Muscle of arm (tissue), 12 donors: Measurements from ENCODE around the gene AS3MT. TPM values are rescaled to one million over a fixed set of nuclear protein-coding genes. Genes with fewer than 3 reads are reported as not detected.

Source experiments
- polyA plus RNA-seq, 12 donors: library from polyadenylated mRNA; unstranded; fragments of 120-200 nt; gene quantifications; one replicate each; pipeline ENCODE4 v1.2.1, GENCODE V29; 2013; ENCODE audit not compliant: insufficient read length in 12 of 12

AS3MT gene
- polyA plus RNA-seq, 12 donors: 4.8 to 14.3 (median 10.1) TPM; not detected in 1

Other genes starting within 250 kb of the AS3MT start
- gene TRIM8, start 225.0 kb upstream of the AS3MT start, polyA plus RNA-seq: 100 to 1,000 TPM in 2 of 12 donors, 10 to 100 TPM in 10; 60.8 to 367 (median 74.1) TPM
- gene ARL3, start 155.1 kb upstream of the AS3MT start, polyA plus RNA-seq: 10 to 100 TPM in 11 of 12 donors, not detected in 1; 10.6 to 18.8 (median 13.8) TPM
- 10 to 100 TPM in 2 of 12 donors, 1 to 10 TPM in 9, not detected in 1; 3.5 to 11.4 (median 5.7) TPM for gene SFXN2, start 154.8 kb upstream of the AS3MT start, polyA plus RNA-seq
- 10 to 100 TPM in 11 of 12 donors, not detected in 1; 37.9 to 52.1 (median 45.0) TPM for gene WBP1L, start 125.5 kb upstream of the AS3MT start, polyA plus RNA-seq
- gene CYP17A1, start 32.1 kb upstream of the AS3MT start, polyA plus RNA-seq: 1 to 10 TPM in 1 of 12 donors, under 1 TPM in 9, not detected in 2; 0.12 to 1.0 (median 0.64) TPM
- 100 to 1,000 TPM in 1 of 12 donors, 10 to 100 TPM in 11; 20.0 to 240 (median 27.4) TPM for gene BORCS7, start 15.2 kb upstream of the AS3MT start, polyA plus RNA-seq
- gene CNNM2, start 48.8 kb downstream of the AS3MT start, polyA plus RNA-seq: 1 to 10 TPM in 11 of 12 donors, not detected in 1; 1.7 to 7.1 (median 3.2) TPM